Breast epithelium (tissue), 4 donors: ENCODE data around the gene KRTCAP3. TPM values are rescaled to one million over a fixed set of nuclear protein-coding genes. Genes with fewer than 3 reads are reported as not detected.

Source experiments
- DNase-seq, 2 donors: peaks; one replicate each; pipeline ENCODE4 v3.0.0-alpha.2; 2019; ENCODE audit warnings: low spot score in 2 of 2
- H3K27ac ChIP-seq, 2 donors: fragments of 200-600 bp; sonication (generic) in 1 of 2; one replicate each; pipeline ENCODE4 v1.5.1; 2016 to 2019; ENCODE audit warnings: mild to moderate bottlenecking in 1 of 2
- H3K27me3 ChIP-seq, 2 donors: fragments of 200-600 bp; sonication (generic) in 1 of 2; one replicate each; pipeline versions ENCODE4 v1.5.1 to v1.6.0; 2017 to 2019; ENCODE audit warnings: control low read depth in 1 of 2, mild to moderate bottlenecking in 1 of 2
- H3K36me3 ChIP-seq: fragments of 200-600 bp; one replicate; pipeline ENCODE4 v1.5.1; 2019
- H3K4me1 ChIP-seq, 2 donors: fragments of 200-600 bp; sonication (generic); one replicate each; pipeline ENCODE4 v1.5.1; 2016 to 2019; ENCODE audit warnings: control low read depth in 1 of 2
- H3K4me3 ChIP-seq, 3 donors: fragments of 200-600 bp; sonication (generic); 1 replicate in 2 of 3; 2 replicates in 1 of 3; pipeline ENCODE4 v1.5.1; 2016 to 2019; ENCODE audit warnings: mild to moderate bottlenecking in 3 of 3, moderate library complexity in 2 of 3
- H3K9me3 ChIP-seq, 2 donors: fragments of 200-600 bp; sonication (generic) in 1 of 2; one replicate each; pipeline ENCODE4 v1.5.1; 2016 to 2019; ENCODE audit warnings: control low read depth in 1 of 2
- CTCF ChIP-seq, 3 donors: fragments of 450-650 bp; IDR thresholded peaks; one replicate each; pipeline ENCODE4 v1.5.1; 2016 to 2017; ENCODE audit warnings: antibody characterized with exemption in 3 of 3, mild to moderate bottlenecking in 3 of 3, moderate library complexity in 3 of 3
- POLR2A ChIP-seq: fragments of 450-650 bp; IDR thresholded peaks from one replicate; pipeline ENCODE4 v1.6.1; 2016; ENCODE audit warnings: antibody characterized with exemption, mild to moderate bottlenecking, moderate library complexity
- POLR2AphosphoS5 ChIP-seq, 3 donors: sonication (generic); formaldehyde crosslinking; IDR thresholded peaks; one replicate each; pipeline ENCODE4 v1.6.1; 2017; ENCODE audit warnings: antibody characterized with exemption in 3 of 3
- intact Hi-C: fragments of 100-400 bp; cut with DNase I; formaldehyde crosslinking; loops from one replicate; pipeline ENCODE4 v1.15.1; 2023; ENCODE audit warnings: low total_unique reads
- total RNA-seq, 3 donors: library from RNA; depleted of rRNA; stranded (reverse); fragments of >200 nt; gene quantifications; one replicate each; pipeline ENCODE4 v1.1.0, GENCODE V29; 2016

Gene KRTCAP3
- total RNA-seq, 3 donors from 2014 or later: 3.8 to 31.2 (median 14.7) TPM

DNA sequence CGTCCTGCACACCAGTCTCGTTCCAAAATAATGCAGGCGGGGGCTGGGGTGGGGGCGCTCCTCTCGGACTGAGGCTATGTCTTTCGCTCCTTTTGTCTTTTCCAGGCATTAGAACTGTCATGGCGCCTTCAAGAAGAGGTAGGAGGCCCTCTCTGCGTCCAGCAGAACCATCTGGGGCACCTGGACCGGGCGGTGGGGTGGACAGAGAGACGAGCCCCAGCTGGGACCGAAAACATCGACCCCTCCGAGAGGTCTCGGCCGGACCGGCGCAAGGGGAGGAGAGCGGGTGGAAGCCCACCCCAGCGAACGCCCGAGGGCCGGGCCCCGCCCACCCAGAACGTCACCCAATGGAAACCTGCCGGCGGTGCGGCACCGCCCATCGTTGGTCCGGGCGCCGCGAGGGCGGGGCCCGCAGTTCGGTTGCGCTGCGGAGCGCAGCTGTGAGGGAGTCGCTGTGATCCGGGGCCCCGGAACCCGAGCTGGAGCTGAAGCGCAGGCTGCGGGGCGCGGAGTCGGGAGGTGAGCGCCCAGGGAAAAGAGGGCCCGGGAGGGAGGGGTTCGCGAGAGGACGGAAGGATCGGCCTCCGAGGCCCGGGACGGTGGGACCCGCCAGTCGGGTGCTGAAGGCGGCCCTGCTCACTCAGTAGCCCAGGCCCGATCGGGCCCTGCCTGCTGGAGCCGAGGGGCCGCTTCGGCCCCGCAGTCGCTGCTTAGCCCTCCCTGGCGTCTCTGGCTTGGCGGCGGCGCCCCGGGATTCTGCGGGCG is 13.8 kb upstream of the KRTCAP3 start, which contains the start of gene NRBP1:
NRBP1 (plus strand) TSS at position 419 of the 765 bp plus-strand sequence. CDS start 4,643 bp downstream, outside the sequence.
- Histone ChIP-seq H3K27ac (peak within 1 kb of the TSS; percentile 97), H3K9me3 (no peaks in the 10 kb centered on the region), H3K27me3 (no peaks in the 10 kb centered on the region), H3K4me3 (peak within 1 kb of the TSS; percentile 73 to 96 (median 90)), H3K36me3 (no peaks in the 10 kb centered on the region), H3K4me1 (peaks cover 0 to 8% of the 10 kb centered on the region in 2 donors)
- TF ChIP-seq CTCF (IDR thresholded peaks at IDR 0.05) (peak in 1 of 3 donors; percentile 13), POLR2AphosphoS5 (IDR thresholded peaks at IDR 0.05) (peak; percentile 94 to 95 (median 94)), POLR2A (peak; percentile 91)
- DNase-seq: peak; percentile 77 to 92
- intact Hi-C loops: loop anchor here (5.0 kb wide), 1 partner anchor 66 kb away; no protein-coding TSS in a partner anchor

DNA sequence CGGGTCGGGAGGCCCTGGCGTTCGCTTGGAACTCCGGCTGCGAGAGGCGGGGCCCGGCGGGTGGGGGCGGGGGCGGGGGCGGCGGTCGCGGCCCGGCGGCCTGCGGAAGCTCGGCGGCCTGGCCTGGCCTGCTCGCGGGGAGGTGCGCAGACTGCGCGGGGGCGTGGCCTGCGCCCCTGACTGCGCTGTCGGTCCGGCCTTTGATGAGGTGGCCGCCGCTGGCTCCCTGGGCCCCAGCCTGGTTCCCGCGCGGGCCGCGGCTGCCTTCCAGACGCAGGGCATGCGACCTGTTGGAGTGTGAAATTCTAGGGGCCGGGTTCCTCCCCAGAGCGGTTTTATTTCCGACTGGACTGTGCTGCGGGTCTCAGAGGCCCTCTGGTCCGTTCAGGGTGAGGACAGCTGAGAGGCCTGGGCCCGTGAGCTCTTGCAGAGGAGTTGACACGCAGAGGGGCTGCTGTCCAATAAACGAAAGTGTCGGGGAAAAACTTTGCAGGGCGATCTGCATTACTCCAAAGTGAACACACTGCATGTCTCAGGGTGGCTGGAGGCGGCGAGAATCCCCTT is 13.1 kb upstream of the KRTCAP3 start:
- Histone ChIP-seq H3K4me3 (peak overlapping the region; percentile 73 to 96 (median 90)), H3K36me3 (no peaks in the 10 kb centered on the region), H3K4me1 (peaks cover 0 to 8% of the 10 kb centered on the region in 2 donors), H3K9me3 (no peaks in the 10 kb centered on the region), H3K27ac (peak overlapping the region; percentile 97), H3K27me3 (no peaks in the 10 kb centered on the region)
- DNase-seq: peak; percentile 64 to 81
- intact Hi-C loops: loop anchor here (5.0 kb wide), 1 partner anchor 67 kb away; no protein-coding TSS in a partner anchor
- TF ChIP-seq CTCF (IDR thresholded peaks at IDR 0.05) (no peak), POLR2A (no peak)

DNA sequence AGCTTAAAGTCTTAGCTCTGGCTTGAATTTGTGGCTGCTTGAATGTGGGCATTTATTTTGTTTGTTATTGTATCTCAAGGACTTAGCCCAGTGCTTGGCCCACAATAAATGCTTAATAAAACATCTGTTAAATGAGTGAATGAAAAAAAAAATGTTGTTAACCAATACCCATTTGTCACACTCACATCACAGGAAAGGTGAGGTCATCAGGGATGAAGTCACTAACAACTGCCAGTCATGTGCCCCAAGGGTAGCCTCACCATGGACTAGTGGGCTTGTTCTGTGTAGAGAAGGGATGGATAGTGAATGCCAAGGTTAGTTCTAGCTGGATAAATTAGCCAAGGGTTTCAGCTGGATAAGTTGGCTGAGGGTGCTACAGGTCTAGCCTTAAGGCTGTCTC is 10.8 kb upstream of the KRTCAP3 start:
- no peak overlapping the region for H3K27ac ChIP-seq
- H3K9me3 ChIP-seq: no peaks in the 10 kb centered on the region
- no peak for DNase-seq
- no peaks in the 10 kb centered on the region for H3K27me3 ChIP-seq
- peaks cover 0 to 8% of the 10 kb centered on the region in 2 donors for H3K4me1 ChIP-seq
- H3K36me3 ChIP-seq: peaks cover 5% of the 10 kb centered on the region
- intact Hi-C loops: no loop called here
- TF ChIP-seq CTCF (IDR thresholded peaks at IDR 0.05) (no peak), POLR2A (no peak), POLR2AphosphoS5 (IDR thresholded peaks at IDR 0.05) (no peak)
- H3K4me3 ChIP-seq: no peak overlapping the region

GRCh38 chr2:27435628-27436027 is 6.6 kb upstream of the KRTCAP3 start:
- peaks cover 5% of the 10 kb centered on the region for H3K36me3 ChIP-seq
- peaks cover 0 to 8% of the 10 kb centered on the region in 2 donors for H3K4me1 ChIP-seq
- H3K9me3 ChIP-seq: no peaks in the 10 kb centered on the region
- H3K27me3 ChIP-seq: no peaks in the 10 kb centered on the region
- TF ChIP-seq POLR2A (no peak), POLR2AphosphoS5 (IDR thresholded peaks at IDR 0.05) (no peak), CTCF (IDR thresholded peaks at IDR 0.05) (no peak)
- intact Hi-C loops: no loop called here
- H3K4me3 ChIP-seq: no peak overlapping the region
- H3K27ac ChIP-seq: no peak overlapping the region
- no peak for DNase-seq
